ENCODE results near the gene ZBTB11.
A peak's percentile ranks its signal among the peaks of the same experiment; 100 is the strongest.
"Not testable (repeated sequence)": the region's sequence is repeated elsewhere in the genome, so short reads cannot be mapped to it uniquely, and the experiment has no call there.

The ZBTB11 gene

GRCh38 chr3:101691685-101692671 lies 15.0 kb upstream of the ZBTB11 start:
- not testable (repeated sequence) for DNase-seq (ENCODE audit: low read depth in 1 of 2, low spot score in 1 of 2)

DNA sequence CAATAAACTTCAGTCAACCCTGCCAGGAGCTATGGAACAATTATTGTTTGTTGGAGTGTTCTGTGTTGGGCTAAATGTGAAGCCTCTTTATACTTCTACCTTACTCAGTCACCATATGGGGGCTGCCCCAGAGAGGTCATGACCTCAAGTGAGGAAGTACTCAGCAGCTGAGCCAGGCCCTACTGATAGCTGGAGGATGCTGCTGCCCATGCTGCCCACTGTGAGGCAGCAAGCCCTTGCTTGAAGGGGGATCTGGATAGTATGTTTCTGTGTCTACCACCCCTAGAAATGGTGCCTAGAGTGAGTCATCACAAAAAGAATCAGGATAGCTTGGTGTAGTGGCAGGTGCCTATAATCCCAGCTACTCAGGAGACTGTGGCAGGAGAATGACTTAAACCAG lies 14.0 kb upstream of the ZBTB11 start:
- DNase-seq (ENCODE audit: low read depth in 1 of 2, low spot score in 1 of 2) = no peak

DNA sequence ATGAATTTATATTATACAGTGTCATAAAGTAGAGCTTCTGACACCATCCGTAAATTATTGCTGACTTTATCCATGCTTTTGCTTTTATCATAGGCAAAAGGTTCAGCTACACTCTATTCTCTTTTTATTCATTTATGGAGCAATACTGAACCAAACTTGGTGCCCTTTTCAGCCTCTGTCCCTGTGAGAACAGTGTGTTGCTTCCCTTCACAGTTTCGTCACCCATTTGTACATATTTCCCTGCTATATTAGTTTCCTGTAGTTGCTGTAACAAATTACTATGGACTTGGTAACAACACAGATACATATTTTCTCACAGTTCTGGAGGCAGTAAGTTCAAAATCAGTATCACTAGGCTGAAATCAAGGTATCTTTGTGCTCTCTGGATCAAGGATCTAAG lies 12.4 kb upstream of the ZBTB11 start:
- DNase-seq (ENCODE audit: low read depth in 1 of 2, low spot score in 1 of 2) = no peak

- DNase-seq (ENCODE audit: low read depth in 1 of 2, low spot score in 1 of 2) = no peak
These were observed 10.4 kb upstream of the ZBTB11 start for GRCh38 chr3:101687142-101687931.

GRCh38 chr3:101685870-101686307 lies 9.0 kb upstream of the ZBTB11 start:
- no peak for DNase-seq (ENCODE audit: low read depth in 1 of 2, low spot score in 1 of 2)

DNA sequence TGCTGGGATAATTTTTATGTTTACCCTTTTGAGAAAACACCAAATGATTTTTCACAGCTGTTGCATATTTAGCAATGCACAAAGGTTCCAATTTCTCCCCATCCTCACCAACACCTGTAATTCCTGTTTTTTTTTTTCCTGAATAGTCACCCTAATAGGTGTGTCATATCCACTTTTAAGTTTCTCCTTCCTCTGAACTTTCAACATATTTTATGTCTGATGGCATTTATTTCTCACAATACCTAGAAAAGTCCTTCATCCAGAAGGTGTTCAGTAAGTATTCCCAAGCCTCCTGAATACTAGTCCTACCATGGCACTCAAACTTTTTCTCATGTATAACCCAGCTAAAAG lies 8.1 kb upstream of the ZBTB11 start:
- DNase-seq (ENCODE audit: low read depth in 1 of 2, low spot score in 1 of 2) = no peak

GRCh38 chr3:101680466-101680865 lies 3.5 kb upstream of the ZBTB11 start:
- no peak for DNase-seq (ENCODE audit: low read depth in 1 of 2, low spot score in 1 of 2)

DNA sequence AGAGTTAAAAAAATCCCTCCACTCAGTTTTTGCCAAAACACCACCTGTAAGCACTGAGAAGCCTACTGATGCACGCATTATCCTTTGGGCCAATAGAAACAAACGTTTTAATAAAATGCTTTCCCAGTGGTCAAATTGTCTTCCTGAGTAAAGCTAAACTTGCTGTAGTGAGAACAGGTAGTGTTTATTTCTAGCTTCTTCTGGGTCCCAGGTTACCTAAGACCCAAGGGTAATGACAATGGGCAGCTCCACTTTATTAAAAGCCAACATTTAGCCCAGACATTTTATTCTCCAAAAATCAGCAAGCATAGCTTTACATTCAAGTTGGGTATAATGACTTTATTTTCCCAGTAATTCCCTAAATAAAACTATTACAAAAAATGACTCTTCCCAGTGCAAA lies 1.9 kb upstream of the ZBTB11 start:
- not testable (repeated sequence) for DNase-seq (ENCODE audit: low read depth in 1 of 2, low spot score in 1 of 2)

DNA sequence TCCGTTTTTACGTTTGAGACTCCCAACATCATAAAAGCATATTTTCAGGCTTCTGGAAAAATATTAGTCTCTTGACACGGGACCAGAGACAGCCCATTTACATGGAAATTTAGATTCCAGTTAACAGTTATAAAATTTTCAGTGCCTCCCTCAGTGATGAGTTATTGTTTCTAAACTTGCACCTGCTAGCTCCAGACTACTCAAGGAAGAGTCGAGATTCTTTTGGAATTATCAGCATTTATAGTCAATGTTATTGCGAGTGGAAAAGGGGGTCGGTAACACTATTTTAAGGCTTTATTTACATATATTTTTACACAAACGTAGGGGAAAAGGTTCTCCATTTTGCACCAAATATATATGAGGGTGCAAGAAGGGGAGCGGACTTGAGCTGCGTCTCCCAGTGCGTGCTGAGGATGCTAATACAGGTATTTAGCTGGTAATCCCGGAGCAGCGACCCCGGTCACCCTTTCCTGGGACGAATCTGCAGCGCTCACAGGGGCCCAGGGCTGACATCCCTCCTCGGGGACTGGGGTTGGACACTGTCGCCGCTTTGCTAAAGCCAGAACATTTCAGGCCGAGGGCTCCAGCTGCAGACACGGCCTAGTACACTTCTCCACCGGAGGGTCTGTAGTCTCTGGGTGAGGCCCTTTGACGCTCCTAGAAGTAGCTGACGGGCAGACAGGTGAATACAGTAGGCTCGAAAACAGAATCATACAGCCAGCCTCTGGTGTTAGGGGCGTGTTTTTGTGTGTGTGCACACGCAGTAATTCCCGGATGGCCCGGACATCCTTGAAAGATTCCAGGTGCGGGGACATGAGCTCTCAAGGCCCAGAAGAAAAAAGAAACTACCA lies 729 bp upstream of the ZBTB11 start:
- DNase-seq (ENCODE audit: low read depth in 1 of 2, low spot score in 1 of 2) = no peak

- peak; percentile 91 to 92 for DNase-seq (ENCODE audit: low read depth in 1 of 2, low spot score in 1 of 2)
These were observed 642 bp downstream of the ZBTB11 start for GRCh38 chr3:101676216-101676764.

DNA sequence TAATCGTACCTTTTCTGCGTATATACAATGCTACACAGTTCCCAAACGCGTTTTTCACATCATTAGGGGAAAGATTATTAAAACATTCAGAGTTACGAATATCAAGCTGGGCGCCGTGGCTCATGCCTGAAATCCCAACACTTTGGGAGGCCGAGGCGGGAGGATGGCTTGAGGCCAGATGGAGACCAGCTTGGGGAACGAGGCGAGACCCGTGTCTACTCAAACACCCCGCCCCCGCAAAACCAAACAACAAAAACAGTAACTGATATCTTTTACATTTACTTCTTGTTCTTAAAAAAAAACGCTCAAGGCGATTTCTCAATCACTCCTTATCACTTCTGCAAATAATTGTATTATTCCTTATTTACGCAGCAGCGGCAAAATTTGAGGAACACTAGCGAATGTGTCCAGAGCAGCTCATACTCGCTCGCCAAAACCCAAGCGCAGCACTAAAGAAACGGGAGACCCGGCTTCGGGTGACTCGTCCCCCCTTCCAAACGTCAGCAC lies 1.2 kb downstream of the ZBTB11 start:
- no peak for DNase-seq (ENCODE audit: low read depth in 1 of 2, low spot score in 1 of 2)

- DNase-seq (ENCODE audit: low read depth in 1 of 2, low spot score in 1 of 2) = no peak
These were observed 2.4 kb downstream of the ZBTB11 start for GRCh38 chr3:101674518-101674917.

DNA sequence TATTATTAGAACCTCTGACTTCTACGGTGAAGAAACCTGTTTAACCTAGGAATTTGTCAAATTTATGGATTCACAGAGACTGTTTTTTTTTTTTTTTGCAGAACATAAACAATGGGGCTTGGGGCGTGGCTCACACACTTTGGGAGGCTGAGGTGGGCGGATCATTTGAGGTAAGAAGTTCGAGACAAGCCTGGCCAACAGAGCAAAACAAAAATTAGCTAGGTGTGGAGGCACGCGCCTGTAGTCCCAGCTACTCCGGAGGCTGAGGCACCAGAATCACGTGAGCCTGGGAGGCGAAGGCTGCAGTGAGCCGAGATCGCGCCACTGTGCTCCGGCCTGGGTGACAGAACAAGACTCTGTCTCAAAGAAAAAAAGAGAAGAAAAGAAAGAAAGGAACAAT lies 3.0 kb downstream of the ZBTB11 start:
- no peak for DNase-seq (ENCODE audit: low read depth in 1 of 2, low spot score in 1 of 2)

GRCh38 chr3:101671014-101671413 lies 5.9 kb downstream of the ZBTB11 start:
- DNase-seq (ENCODE audit: low read depth in 1 of 2, low spot score in 1 of 2) = no peak

DNA sequence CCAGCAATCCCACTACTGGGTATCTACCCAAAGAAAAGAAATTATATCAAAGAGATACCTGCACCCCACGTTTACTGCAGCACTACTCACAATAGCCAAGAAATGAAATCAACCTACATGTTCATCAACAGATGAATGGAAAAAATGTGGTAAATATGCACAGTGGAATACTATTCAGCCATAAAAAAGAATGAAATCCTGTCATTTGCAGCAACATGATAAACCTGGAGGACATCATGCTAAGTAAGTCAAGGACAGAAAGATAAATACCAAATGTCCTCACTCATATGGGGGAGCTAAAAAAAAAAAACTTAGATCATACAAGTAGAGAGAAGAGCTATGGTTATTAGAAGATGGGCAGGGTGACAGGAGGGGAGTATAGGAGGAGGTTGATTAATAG lies 9.1 kb downstream of the ZBTB11 start:
- DNase-seq (ENCODE audit: low read depth in 1 of 2, low spot score in 1 of 2) = no peak

DNA sequence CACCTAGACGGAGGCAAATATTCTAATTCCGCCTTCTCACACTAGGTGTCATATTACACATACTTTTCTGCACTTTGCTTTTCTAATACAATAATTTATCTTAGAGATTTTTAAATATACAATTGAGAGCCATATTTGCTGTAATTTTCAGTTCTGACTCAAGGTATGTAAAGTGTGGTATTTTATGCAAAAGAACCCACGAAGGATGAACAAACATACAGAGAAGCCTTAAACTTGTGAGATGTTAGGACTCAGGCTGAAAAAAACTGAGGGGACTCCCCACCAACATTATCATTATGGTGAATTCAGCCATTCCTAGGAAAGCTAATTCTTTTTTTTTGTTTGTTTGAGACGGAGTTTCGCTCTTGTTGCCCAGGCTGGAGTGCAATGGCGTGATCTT lies 9.6 kb downstream of the ZBTB11 start:
- DNase-seq (ENCODE audit: low read depth in 1 of 2, low spot score in 1 of 2) = no peak

DNA sequence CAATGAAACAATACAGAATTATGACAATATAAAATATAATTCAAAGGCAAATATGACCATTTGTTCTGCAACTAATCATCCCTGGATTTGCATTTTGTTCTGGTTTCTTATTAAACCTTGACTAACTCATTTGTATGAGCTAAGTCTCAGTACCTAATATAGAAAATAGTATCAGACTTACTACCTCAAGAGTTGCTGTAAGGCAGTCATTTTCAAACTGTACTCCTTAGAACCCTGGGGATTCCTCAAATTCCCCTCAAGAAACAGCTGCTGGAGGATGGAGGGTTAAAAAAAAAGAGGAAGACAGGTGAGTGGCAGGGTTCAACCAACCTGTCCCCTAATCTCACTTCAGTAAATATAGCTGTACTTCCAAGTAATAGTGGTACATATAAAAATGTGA lies 11.1 kb downstream of the ZBTB11 start:
- DNase-seq (ENCODE audit: low read depth in 1 of 2, low spot score in 1 of 2) = no peak

GRCh38 chr3:101665357-101665756 lies 11.6 kb downstream of the ZBTB11 start:
- DNase-seq (ENCODE audit: low read depth in 1 of 2, low spot score in 1 of 2) = no peak

GRCh38 chr3:101660714-101661113 lies 16.2 kb downstream of the ZBTB11 start:
- no peak for DNase-seq (ENCODE audit: low read depth in 1 of 2, low spot score in 1 of 2)

GRCh38 chr3:101656651-101657050 lies 20.3 kb downstream of the ZBTB11 start:
- DNase-seq (ENCODE audit: low read depth in 1 of 2, low spot score in 1 of 2) = no peak

DNA sequence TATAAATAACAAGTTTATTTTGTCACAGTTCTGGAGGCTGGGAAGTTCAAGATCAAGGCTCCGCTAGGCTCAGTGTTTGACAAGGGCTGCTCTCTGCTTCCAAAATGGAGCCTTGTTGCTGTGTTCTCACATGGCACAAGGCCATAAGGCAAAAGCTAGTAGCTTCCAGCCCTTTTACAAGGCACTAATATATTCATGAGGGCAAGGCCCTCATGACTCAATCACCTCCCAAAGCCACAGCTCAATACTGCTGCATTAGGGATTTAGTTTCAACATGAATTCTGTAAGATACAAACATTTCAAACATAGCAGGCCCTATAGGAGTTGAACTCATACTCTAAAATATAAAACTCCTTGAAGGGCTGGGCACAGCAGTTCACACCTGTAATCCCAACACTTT lies 30.2 kb downstream of the ZBTB11 start:
- no peak for DNase-seq (ENCODE audit: low read depth in 1 of 2, low spot score in 1 of 2)

Measured in activated CD4-positive, alpha-beta T cell treated with anti-CD3 and anti-CD28 coated beads, Interleukin-2, amount 50 U/mL, for 24 hours (primary cell).